Right ventricle myocardium inferior (tissue), 1 donor: ENCODE data around the gene ROPN1. TPM values are rescaled to one million over a fixed set of nuclear protein-coding genes. Genes with fewer than 3 reads are reported as not detected.

Experiments
- ATAC-seq: fragments of 200-7000 bp; cut with Tn5 transposase; one replicate; pipeline ENCODE4 v1.9.1; 2020; ENCODE audit warnings: mild to moderate bottlenecking, moderate library complexity
- DNase-seq: peaks from one replicate; pipeline ENCODE4 v3.0.0; 2021; ENCODE audit errors: missing footprints
- intact Hi-C: fragments of 100-400 bp; cut with DNase I; formaldehyde crosslinking; loops from one replicate; pipeline ENCODE4 v1.11.0; 2022
- total RNA-seq: library from RNA; stranded (reverse); fragmentation: NEBNext Ultra II Directional; extraction: Animal tissue kit (Norgen Biotek cat#: 25700); gene quantifications from one replicate; pipeline ENCODE4 v1.2.1, GENCODE V29; 2021
- donor health status: DM: no; HTN: yes; CAD: no; lungs with severe emphysema.

ROPN1 gene
- total RNA-seq, 1 donor from 2014 or later = not detected

DNA sequence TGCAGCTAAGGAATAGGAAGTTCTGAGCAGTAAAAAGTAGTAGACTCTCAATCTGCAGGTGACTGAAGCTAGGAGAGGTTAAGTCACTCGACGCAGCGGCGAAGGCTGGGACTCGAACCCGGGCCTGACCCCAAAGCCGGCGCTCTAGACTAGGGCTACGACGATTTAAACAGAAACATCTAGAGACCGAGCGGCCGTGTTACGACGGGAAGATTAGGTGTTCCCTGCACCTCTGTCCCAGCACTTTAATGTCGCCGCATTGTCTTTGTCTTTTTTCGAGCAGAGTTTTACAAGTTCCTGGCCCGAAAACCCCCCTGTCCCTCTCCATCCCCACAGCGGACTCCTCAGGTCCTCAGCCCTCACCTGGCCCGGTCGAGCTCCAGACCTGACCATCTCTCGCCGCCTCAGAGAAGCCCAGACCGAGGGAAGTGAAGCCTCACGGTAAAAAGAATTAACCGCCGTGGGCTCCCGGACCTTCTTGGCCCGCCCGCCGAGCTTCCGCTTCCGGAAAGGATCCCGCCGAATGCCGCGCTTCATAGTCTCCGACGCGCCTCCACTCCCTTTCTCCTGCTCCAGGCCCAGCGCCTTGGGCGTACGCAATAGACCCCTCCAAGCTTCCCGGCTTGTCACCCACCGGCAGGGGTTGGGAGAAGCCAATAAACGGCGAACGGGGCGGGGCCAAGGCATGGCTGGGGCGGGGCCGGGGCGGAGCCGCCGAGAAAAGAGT, 31.0 kb downstream of the ROPN1 start, which contains the start of gene CCDC14:
Gene CCDC14 (minus strand): TSS at position 449 of the 727 bp plus-strand sequence. CDS start 56 bp downstream, at position 393.
- intact Hi-C loops = no loop called here
- peak; percentile 99 for ATAC-seq

DNA sequence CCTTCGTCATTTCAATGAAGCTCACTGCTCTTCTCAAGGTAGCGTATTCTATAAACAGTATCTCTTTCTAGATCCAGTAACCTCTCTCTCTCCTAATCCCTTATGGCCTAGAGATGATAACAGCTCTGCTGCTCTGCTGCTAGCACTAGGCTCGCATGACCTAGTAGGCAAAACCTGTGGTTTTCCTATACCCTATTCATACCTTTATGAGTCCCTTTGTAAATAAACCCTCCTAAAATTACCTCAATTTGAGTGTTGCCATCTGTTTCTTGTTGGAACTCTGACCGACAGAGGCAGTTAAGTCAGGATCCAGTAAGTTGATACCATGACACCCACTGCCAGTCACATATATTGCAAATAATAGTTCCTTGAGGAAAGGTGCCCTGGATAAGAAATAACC, 38.2 kb downstream of the ROPN1 start:
- intact Hi-C loops = no loop called here
- ATAC-seq (no peak), DNase-seq (no peak)

More for the DNA sequence above, 31.0 kb downstream of the ROPN1 start, which contains the start of gene CCDC14:
- peak; percentile 95 for DNase-seq

DNA sequence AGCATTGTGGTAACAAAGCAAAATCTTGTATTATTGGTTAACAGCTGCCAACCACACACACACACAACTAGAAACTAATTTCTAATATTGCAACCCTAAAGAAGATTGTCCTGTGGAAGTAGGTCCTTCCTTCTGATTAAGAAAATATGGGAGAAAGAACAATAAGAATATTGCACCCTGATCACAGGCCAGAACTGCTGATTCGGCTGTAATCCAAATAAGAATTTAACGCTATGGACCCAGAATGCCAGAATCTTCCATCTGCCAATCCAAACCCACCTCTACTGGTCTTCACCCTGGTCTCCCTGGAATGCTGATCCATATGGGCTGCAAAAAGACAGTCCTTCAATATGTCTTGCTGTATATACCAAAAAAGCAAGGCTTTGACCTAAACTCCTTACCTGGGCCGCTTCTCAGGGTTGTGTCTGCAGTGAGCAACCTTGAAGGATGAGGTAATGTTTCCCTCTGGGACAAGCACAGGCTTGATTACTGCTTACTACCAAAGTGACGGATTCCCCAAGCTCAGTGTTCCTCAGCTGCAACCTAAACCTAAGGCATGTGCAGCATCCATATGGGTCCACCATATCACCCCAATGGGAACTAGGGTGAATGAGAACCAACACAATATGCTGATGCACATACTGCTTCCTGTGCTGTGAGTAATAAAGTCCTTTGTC, 38.9 kb downstream of the ROPN1 start:
- DNase-seq (no peak), ATAC-seq (no peak)
- intact Hi-C loops = no loop called here

DNA sequence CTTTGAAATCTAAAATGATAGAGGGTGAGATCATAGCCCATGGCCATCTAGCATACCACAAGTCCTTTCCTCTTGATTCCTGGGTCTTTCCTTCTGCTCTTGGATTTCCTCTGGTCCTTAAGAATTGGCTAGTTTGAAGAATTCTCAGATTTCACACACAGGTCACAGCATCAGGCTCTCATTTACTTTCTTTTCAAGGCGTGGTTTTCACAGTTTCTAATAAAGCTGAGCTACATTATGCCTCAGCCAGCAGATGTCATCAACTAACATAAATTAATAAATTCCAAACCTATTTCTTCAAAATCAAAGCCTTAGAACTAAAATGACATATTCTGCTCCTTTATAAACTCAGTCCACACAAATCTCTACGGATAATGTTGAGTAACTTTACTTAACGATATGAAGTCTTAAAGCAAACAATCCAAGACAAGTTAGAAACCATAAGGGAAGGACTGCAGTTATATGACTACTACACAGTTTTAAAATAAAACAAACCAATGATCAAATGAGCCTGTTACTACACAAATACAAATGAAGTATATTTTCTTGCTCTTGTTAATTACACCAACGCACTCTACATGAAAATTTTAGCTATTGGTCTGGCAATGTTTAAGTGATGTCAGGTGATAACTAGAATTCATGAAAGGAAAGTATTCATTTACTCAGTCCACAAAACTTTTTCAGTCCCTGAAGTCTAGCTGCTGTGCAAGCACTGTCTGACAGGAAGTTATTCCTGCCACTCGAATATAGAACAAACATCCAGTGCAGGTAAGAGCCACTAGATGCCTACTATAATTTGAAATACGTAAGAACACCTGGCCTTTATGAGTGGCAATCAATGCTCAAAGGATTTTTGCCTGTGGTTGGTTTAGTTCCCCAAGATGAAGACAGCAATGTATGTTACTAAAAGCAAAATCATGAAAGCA, 40.1 kb downstream of the ROPN1 start:
- intact Hi-C loops = no loop called here
- ATAC-seq (no peak), DNase-seq (no peak)

DNA sequence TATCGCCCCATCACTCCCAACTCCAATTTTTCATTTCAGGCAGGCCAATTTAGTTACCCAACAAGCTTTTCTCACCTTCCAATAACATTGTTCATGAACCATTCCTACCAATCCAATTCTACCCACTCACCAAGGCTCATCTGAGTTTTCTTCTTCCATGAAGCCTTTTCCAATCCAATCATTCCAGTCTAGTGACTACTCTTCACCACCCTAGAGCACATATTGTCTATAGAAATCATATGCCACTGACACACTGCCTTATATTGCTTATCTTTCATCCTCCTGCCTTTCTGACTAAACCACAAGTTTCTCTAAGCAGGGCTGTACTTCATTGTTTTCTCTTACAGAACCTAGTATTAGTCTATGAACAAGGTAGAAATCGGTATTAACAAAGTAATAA, 42.3 kb downstream of the ROPN1 start:
- intact Hi-C loops = no loop called here
- DNase-seq (no peak), ATAC-seq (no peak)

DNA sequence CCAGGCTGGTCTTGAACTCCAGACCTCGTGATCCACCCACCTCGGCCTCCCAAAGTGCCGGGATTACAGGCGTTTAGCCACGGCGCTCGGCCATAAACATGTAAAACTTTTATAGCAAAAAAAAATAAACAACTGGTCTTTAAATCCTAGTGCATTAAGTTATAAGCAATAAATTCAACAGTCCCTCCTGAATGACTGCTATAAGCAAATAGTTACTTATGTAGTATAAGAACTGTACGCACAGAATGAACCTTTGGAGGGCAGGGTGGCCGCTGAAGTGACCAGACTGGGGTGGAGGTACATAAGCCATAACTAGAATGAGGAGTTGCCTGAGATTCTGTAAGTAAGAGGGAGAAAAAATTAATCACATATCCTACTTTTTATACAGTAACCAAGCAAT, 43.5 kb downstream of the ROPN1 start:
- DNase-seq = no peak
- intact Hi-C loops = no loop called here
- ATAC-seq = no peak

DNA sequence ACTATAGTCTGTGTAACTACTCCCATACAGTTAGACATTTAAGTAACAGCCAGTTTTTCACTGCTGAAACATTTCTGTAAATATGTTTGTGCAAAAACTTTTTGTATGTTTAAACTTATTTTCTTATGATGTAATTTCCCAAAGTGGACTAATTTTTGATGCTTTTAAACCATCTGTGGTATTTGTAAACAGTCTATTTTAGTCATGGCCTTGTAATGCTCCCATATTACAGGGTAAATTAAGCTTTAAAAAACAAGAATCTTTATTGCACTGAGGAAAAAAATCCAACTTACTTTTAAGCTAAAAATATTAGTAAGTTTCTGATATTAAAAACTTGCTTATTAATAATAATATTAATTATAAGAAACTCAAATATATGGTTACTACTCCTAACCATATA, 44.4 kb downstream of the ROPN1 start:
- intact Hi-C loops = no loop called here
- DNase-seq (no peak), ATAC-seq (no peak)

DNA sequence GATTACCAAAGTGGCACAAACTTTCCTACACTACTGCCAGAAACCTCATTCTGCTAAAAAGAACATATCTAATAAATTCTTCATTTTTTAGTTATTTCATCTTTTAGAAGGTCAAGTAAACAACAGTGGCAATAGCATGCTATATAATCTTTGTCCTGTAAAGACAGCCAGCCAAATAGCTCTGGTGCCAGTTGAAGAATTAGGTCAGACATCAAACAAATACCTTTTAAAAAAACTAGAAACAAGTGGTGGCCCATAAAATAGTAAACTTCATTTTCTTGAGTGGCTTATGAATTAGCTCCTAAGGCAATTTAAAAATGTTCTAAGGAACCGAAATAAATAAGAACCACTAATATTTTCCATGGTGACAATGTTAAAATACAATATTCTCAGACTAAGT, 50.4 kb downstream of the ROPN1 start:
- intact Hi-C loops = no loop called here
- no peak for ATAC-seq
- DNase-seq = no peak

DNA sequence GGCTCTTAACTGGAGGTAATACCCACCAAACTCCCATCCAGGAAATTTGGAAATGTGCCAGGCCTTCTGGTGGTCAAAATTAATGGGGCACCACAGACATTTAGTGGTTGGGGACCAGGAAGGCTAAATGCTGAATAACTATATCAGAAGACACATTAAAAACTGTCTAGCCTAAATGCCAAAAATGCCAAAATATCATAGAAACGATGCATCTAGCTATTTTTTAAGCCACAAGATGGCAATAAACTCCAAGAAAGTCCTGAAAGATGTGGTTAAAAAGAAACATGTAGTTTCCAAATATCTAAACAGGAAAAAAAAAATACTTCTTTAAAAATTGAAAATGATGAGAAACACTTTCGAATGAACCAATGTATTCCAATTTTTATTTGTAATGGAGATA, 50.8 kb downstream of the ROPN1 start:
- ATAC-seq (no peak), DNase-seq (no peak)
- intact Hi-C loops = no loop called here

DNA sequence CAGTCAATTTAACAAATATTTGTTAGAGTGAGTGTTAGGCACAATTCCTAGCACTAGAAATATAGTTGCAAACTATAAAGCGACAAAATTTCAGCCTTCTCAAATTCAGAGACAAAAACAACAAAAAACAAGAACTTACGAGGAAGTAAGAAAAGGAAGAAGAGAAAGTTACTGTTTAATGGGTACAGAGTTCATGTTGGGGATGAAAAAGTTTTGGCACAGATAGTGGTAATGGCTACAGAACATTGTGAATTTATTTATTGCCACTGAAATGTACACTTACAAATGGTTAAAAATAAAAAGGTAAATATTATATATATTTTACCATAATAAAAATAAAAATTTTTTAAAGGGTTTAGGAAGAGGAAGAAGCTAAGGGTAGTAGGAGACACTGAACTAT, 52.2 kb downstream of the ROPN1 start:
- intact Hi-C loops = no loop called here
- DNase-seq (no peak), ATAC-seq (no peak)

DNA sequence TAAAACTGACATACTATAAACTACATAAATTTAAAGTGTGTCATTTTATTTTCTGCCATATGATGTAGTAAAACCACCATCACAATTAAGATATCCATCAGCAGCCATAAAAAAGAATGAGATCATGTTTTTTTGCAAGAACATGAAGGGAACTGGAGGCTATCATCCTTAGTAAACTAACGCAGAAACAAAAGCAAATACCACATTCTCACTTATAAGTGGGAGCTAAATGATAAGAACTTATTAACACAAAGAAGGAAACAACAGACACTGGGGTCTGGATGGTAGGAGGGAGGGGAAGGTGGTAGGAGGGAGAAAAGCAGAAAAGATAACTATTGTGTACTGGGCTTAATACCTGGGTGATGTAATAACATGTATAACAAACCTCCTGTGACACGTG, 55.5 kb downstream of the ROPN1 start:
- DNase-seq (no peak), ATAC-seq (no peak)
- intact Hi-C loops = no loop called here

DNA sequence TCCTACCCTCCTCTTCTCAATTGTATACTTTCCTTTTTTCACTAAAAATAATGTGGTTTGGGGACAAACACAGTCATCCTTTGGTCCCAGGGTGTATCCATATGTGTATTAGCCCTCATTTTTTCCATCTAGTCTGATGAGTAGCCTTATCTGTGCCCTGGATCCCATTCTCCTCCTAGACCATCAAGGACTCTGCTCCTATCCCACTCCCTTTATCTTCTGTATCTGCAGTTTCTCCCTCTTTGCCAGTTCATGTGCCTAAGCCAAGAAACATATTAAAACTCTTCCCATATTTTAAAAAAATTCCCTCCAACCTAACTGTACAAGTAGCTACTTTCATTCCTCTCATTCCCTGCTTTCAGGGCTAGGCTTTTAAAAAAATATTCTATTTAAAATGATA, 56.1 kb downstream of the ROPN1 start:
- DNase-seq (no peak), ATAC-seq (no peak)
- intact Hi-C loops = no loop called here

DNA sequence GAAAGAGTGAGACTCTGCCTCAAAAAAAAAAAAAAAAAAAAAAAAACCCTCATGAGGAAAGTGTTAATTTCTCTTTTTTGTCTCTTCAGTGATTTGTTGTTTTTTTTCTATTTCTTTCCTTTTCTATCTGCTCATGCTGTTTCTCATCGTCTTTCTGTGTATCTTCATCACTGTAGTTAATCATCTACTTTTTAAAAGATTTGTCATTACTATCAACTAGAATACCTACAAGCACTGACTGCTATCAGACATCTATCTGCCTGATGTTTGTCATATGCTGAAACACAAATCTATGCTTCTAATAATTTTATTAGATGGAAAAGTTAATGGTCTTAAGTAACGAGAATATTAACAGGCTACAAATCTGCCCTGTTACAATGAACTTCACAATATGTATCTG, 57.7 kb downstream of the ROPN1 start:
- ATAC-seq = no peak
- intact Hi-C loops = no loop called here
- no peak for DNase-seq

DNA sequence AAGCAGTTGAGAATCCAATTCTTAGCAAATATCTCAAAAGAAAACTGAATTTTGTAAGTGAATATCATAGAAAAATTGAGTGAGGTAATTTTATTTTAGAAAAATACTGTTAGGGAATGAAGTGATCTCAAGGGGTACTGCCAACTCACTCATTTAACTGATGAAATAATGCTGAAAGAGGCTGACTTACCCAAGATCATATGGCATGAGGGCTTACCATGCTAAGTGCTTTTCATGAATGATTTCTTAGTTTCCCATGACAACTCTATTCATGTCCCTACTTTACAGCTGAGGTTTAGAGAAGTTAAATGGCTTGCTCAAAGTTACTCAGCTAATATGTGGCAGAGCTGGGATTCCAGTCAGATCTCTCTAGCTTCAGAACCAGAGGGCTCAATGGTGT, 61.5 kb downstream of the ROPN1 start:
- no peak for ATAC-seq
- intact Hi-C loops = no loop called here
- no peak for DNase-seq

DNA sequence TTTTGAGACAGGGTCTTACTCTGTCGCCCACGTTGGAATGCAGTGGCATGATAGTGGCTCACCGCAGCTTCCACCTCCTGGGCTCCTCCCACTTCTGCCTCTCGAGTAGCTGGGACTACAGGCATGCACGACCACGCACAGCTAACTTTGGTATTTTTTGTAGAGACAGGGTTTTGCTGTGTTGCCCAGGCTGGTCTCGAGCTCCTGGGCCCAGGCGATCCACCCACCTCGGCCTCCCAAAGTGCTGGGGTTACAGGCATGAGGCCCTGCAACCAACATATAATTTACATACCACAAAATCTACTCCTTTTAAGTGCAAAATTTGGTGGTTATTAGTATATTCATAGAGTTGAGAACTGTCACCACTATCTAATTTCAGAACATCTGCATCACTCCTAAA, 62.6 kb downstream of the ROPN1 start:
- intact Hi-C loops = no loop called here
- ATAC-seq (no peak), DNase-seq (no peak)

DNA sequence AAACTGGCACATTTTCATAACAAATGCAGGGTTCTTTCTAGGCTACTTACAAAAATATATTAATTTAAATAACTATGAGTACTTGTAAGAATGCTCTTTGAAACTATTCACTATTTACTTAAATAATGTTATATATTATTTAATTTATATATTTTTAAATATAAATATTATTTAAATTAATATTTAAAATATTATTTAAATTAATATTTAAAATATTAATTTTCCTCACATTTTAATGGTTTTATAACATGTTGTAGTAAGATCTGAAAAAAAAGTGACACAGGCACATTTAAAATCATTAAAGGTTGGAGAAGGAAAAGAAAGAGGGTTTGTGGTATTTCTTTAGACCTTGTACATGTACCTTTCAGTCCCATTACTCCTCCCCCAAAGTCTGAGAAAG, 65.5 kb downstream of the ROPN1 start:
- intact Hi-C loops = no loop called here
- ATAC-seq (no peak), DNase-seq (no peak)

DNA sequence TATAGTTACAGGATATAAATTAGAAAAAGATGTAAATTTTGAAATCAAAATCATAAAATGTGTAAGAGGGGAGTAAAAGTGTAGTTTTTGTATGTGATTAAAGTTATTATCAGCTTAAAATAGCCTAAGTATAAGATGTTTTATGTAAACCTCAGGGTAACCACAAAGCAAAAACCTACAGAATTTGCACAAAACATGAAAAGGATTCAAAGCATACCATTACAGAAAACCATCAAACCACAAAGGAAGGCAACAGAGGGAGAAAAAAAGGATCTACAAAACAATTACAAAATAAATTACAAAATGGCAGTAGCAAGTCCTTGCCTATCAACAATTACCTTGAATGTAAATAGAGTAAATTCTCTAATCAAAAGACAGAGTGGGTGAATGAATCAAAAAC, 71.1 kb downstream of the ROPN1 start:
- intact Hi-C loops = no loop called here
- ATAC-seq (no peak), DNase-seq (no peak)

DNA sequence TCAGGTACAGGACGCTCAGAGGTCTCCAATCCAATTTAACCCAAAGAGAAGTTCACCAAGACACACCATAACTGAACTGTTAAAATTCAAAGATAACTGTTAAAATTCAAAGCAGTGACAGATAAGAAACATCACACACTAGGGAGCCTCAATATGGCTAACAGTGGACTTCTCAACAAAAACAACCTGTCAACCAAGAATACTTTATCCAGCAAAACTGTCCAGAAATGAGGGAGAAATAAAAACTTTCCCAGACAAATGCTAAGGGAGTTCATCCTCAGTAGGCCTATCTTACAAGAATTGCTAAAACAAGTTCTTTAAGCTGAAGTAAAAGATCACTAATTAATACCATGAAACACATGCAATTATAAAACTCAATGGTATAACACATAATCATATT, 71.5 kb downstream of the ROPN1 start:
- ATAC-seq (no peak), DNase-seq (no peak)
- intact Hi-C loops = no loop called here

DNA sequence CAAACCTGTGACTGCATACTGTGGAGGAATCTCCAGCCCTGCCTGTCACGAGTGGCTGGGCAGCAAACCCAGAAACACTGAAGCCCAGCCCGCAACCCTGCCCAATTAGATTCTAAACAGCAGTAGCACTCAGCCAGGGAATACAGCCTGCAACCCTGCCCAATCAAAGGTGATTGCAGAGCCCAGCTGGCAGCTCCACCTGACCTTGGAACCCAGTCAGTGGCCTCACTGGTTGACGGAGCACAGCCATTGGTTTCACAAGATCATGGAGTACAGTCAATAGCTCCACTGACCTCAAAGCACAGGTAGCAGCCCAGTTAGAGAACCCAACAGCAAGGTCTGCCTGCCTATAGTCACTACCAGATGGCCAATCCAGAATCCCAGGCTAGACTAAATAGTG, 72.6 kb downstream of the ROPN1 start:
- intact Hi-C loops = no loop called here
- no peak for ATAC-seq
- DNase-seq = no peak
